ENCODE results near the gene PDE8B.

PDE8B gene

DNA sequence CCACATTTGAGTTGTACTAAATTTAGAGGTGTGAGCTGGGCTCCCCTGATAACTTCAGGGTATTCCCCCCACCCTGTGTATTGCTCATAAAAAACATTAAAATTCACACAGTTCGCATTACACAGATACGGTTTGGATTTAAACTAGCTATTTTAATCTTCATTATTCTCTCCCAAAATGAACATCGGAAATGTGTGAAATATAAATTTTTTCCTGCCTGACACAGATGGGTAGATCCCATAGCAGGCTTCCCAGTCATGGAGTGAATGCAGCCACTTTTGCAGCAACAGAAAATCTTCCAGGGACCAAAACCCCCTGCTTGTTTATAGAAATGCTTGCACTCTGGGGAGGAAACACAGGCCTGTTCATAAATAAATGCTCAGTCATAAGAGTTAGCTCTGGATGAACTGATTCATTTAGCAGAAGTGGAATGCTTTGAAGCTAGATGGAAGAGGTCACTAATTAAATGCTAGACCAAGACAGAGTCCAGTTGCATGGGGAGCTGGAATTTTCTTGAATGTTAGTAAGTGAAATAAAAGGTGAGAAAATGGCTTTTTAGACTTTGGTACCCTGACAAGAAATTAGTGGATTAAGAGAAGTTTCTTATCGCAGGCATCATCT, 115.6 kb downstream of the PDE8B start:
- peak; percentile 26 for DNase-seq (ENCODE audit: low spot score)

DNA sequence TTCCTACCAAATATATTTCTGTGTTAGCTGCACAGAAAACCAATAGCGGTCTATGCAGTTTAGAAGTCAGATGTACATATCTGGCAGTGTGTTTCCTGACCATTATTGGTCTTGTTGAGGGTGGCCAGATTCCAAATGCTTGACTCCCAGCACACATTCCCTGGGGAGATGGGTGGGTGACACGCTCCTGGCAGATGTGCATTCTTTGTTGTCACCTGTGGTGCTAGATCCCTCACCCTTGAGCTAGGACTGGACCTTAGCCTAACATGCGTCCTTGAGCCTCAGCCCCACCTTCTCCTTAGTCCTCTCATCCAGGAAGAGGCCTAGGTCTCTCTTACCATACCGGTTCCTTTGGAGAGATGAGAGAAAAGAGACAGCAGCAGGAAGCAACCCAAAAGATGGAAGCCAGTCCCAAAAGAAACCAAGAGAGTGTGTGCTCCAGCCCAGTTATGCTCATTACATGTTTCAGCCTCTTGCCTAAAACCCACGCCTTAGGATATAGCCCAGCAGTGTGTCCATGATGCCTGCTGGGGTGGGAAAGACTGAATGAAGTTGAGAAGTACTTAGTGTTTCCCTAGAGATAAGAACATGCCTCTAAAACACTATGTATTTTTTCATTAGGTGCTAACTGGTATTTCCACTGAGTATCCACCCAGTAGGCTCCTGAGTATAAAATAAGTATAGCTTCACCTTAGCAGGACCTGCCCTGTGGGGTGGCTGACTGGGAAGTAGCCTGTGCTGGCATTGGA, 116.7 kb downstream of the PDE8B start:
- no peak for DNase-seq (ENCODE audit: low spot score)

DNA sequence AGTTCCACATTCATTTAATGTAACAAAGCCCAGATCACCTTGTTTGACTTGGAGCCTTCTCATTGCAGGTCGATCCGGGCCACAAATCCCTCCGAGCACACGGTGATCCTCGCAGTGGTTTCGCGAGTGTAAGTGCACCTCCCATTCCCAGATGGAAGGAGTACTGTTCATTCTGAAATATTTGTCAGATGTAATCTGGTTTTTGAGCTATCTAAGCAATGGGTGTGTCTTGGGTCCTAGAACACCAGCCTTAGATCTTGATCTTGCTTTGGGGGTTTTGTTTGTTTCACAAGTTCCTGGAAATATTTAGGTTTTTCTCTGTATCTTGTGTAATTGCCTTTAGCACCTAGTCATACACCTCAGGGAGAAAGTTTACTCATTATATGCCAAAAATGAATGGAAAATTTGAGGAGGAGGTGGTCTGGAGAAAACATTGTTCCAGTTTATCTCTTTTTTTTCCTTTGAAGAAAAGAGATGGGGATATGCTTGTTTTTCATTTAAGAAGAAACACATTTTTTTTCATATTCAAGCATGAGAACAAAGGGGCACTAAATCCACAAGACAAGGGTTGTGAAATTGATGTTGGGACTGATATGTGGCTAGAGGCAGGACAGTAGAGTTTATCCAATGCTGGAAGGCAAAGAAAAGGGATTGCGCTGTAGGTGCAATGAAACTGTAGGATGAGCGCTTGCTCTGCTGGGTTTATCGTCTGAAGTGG, 118.6 kb downstream of the PDE8B start:
- DNase-seq (ENCODE audit: low spot score) = no peak

DNA sequence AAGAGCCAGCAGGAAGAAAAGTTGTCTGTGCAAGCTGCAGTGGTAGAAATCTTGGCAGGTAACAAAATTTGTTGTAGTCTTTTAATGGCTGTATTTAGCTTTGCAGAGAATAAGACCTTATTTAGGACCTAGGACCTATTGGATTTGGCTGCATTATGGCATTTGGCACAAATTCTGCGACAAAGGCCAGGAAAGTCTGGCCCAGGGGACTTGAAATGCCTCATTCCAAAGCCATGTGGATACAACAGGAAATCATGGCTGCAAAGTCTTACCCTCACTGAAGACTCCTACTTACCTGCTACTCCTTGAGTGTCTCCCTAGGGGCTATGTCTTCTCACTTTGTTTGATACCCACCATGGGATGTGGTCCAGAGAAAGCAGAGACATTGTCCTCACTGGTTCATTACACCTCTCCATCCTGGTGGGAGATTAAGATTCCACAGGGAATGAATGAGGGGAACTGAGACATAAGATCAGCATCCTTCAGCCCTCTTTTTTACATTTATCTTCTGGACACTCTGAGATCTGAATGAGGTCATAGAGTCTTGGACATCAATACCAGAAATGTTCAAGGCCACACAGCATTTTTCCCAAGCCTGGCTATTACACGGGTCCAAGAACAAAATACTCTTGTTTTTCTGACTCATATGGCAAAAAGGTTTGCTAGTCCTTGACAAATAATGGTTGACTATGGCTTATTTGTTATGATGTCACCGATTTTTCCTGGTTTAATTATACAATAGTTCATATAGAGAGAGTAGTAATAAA, 119.4 kb downstream of the PDE8B start:
- DNase-seq (ENCODE audit: low spot score) = no peak

DNA sequence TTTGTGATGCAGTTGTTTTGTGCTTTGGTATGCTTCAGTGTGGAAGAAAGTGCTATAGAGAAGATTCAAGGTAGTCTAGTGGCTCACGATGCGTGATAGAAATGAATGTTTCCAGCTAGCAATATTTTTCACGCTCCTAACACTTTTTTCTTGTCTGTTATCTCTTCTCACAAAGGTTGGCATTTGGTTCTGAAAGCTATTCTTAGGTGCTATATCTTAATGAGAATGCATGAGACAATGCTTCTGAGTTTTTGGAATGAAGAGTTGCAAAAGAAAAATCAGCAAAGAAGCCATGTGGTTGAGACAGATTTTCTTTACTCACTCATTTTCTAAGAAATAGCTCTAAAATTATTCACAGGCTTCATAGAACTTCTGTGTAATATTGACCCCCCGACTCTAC, 122.6 kb downstream of the PDE8B start:
- DNase-seq (ENCODE audit: low spot score) = no peak

DNA sequence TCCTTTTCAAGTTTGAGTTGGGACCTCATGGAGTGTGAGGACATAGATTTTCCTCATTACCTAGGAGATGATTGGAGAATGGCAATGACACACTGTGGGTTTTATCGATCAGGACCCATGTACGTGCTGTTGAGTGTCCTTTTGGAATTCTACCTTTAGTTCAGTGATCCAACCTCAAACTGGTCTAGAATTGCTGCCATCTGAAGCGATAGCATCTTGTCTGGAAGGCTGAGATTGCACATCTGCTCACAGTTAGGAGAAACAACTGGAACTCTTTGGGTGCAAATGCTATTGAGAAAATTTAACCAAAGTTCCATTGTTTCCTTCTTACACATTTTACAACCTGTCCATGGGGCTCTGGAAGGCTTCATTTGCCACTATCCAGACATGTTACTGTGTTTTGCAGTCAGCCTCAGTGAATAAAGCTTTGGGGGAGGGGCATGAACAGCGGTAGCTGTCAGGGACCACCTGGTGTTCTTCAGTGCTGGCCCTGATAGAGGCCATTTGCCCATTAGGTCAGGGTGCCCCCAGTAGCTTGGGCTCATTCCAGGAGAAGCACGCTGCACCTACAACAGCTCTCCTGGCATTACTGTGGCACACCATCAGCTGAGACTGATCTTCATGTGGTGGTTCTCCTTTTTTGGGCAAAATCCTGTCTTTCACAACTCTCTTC, 123.1 kb downstream of the PDE8B start:
- DNase-seq (ENCODE audit: low spot score) = no peak

DNA sequence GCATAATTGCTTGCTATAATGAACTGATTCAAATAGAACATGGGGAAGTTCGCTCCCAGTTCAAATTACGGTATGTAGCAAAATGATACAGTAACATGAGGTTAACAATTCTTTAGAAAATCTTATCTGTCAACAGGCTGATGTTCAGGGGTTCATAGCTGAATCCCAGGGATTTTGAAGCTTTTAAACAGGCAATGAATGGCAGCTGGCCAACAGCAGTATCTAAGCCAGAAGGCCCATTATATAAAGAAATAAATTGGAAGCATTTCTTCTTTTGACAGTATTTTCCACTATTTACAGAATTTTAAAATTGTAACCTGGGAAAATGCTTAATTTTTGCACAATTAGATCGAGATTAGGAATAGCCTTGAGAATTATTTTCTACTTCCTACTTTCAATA, 126.8 kb downstream of the PDE8B start:
- no peak for DNase-seq (ENCODE audit: low spot score)

DNA sequence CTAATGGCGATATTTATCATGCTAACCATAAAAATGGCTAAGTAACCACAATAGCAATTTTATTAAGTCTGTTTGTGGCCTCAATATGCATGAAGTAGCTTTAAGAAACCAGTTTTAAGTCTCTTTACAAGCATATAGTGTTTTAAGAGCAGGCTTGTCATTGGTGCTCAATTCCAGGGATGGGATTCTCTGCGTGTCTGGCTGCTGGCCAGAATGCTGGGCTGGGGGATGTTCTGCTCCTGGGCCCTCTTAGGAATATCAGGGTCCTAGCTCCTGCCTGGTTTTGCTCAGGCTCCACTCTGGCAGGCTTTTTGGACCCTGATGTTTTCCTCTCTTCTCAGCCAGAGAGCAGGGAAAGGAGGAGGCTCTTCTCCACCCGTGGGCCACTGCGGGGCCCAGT, 127.2 kb downstream of the PDE8B start:
- DNase-seq (ENCODE audit: low spot score) = no peak

DNA sequence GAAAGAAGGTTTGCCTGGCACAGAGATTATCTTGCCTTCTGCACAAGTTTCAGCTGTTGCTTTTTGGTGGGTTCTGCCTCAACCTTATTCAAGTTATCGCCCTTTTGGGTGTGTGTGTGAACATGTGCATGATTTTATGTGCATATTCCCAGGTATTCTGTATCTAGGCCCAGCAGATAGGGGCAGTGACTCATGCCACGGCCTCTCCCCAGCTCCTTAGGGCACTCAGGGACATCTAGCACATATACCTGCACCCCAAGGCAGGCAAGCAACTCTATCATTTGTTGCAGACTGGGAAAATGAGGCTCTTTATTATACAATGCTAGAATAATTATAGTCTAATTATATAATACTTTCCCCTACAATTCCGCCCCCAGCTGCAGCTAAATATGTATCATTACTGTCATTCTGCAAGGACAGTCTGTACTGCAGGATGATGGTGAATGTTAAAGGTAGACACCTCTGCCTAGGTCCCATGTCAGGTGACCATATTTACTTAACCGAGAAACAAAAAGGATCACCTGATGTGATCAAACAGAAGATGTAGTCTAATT, 128.9 kb downstream of the PDE8B start:
- no peak for DNase-seq (ENCODE audit: low spot score)

DNA sequence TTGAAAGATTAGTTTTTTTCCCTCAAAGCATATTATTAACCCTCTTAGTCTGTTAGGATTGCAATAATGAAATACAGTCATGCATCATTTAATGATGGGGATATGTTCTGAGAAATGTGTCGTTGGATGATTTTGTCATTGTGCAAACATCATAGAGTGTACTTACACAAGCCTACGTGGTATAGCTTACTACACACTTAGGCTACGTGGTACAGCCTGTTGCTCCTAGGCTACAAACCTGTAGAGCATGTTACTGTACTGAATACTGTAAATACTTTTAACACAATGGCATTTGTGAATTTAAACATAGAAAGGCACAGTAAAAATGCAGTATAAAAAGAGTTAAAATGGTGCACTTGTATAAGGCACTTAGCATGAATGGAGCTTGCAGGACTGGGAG, 132.7 kb downstream of the PDE8B start:
- DNase-seq (ENCODE audit: low spot score) = no peak

DNA sequence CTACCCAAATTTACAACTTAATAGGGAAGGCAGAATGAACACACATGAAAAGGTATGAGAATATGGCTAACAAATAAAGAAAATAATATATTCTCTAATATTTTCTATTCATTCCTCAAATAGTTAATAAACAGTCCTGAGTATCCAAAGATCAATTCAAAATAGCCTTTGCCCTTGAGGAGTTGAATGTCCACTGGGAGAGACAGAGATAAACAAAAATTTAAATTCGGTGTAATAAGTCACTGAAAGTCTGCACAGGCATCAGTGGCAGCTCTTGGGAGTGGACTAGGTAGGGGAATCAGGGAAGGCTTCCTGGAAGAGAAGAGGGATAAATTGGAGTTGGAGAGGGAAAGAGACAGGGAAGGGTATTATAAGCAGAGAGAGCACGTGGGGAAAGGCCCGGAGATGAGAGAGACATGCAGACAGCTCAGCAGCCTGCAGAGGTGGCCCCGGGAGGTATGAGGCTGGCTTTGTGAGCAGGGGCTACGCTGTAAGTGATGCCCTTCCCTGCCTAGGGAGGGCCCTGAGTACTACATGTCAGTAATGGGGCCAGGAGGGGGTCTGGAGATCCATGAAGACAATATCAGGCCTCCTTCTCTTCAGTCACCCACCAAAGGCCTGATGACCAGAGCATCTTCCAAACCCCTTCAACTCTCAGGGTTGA, 137.1 kb downstream of the PDE8B start:
- no peak for DNase-seq (ENCODE audit: low spot score)

DNA sequence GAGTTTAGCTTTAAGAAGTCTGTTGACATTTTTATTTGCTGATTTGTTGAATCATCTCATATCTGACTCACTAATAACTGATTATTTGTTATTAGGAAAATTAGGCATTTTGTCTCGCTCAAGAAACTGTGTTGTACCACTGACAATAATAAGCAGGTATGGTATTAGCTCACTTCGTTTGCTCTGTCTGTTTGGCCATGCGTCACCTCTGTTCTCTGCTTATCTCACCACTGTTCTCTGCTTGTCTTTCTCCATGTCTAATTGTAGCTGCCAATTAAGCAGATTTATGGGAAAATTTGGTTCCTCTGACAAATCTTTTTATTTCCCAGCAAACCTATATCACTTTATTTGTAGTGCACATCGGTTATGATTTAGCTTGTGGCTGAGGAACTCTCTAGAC, 142.8 kb downstream of the PDE8B start:
- DNase-seq (ENCODE audit: low spot score) = no peak

DNA sequence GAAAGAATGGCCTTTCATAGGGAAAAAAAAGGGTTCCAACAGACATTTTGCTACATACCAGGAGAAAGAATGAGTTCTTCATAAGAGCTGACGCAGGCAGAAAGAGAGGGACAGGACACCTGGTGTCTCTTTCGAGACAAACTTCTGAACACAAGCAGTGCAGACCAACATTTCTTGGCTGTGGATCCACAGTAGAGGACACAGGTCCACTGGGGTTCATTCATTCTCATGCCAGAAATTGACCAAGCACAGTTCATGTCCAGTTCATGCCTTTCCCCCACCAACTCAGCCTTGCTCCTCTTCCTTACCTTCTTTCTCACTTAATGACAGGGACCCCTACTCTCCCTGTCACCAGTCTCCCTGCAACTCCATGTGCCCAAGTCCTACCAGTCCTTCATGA, 144.0 kb downstream of the PDE8B start:
- no peak for DNase-seq (ENCODE audit: low spot score)

DNA sequence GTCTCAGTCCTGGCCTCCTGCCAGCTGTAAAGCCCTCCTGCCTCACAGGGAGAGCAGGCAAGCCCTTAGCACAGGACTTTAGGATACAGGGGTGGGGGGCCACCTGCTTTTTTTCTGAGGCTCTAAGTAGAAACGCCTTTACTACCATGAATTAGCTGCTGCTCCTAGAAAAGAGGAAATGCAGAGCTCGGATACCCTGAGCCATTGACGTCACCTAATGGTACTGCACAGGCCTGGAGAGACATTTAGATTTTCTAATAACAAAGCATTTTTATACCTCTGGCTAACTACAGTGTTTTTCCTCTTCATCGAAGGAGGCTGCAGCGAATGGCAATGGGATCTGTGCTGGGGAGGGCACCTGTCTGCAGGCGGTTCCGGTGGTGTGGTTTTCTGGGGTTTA, 144.6 kb downstream of the PDE8B start:
- no peak for DNase-seq (ENCODE audit: low spot score)

DNA sequence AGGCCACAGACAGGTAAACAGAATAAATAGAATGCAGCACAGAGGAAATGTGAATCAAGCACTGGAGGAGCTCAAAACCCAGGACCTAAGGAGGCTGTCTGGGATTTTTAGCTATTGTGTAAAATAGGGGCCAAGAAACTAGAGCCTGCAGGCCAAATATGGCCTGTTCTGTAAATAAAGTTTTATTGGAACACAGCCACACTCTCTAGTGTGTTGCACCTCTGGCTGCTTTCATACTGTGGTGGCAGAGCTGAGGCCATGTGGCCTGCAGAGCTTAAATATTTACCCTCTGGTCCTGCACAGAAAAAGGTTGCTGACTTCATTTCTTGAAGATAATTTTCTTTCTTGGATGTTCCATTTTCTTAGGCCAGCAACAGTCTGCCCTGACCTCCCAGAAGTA, 145.3 kb downstream of the PDE8B start:
- DNase-seq (ENCODE audit: low spot score) = no peak

DNA sequence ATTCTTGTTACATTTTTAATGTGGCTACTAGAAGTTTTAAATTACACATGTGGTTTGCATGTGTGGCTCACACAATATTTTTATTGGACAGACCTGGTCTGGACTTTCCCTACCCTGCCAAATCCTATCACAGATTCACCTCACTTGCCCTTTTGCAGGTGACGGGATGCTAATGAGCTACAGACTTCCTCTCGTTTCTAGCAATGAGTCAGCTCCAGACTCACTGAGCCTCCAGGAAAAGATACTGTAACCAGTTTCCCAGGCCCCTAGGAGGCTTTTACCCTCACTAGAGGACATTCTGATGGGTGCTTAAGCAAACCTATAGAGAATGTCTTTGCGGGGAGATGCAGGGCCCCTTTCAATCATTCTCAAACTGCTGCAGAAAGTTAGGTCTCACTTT, 146.3 kb downstream of the PDE8B start:
- no peak for DNase-seq (ENCODE audit: low spot score)

DNA sequence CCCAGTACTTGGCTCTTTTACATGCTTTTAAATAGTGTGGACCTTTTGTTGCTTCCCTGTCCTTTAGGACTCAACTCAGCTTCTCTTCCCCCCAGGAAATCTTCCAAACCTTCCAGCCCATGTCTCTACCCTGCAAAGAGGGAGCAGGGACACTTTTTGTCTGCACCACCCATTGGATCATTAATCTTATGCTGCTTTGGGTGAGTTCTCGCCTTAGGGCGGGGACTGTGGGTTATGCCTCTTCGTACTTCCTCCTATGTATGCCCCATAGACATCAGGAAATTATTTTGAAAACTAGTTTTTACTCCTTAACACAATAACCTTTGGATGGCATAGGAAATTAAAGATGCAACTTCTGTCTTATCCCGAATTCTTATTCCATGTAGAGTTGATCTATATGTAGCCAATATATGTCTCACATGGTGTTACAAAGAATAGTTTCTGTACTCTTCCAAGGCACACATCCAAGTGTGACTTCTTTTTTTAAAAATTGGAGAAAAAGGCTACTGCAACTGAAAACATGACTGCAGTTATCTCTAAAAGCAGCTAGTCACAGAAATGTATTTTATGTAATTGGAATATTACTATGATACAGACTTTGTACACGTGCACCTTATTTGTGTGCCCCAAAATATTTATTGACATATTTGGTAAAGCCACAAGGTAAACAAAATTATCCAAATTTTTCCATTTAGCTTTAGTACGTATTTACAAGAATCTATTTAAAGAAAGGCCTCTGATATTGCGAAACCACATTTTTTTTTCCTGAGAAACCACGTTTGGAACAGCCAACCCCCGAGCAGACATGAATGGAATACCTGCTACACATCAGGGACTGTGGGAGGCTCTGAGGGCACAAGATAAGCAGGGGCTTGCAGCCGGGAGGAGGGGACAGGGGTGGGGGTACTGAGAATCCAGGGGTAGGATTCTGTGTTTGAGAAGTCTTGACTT, 148.1 kb downstream of the PDE8B start:
- DNase-seq (ENCODE audit: low spot score) = no peak

DNA sequence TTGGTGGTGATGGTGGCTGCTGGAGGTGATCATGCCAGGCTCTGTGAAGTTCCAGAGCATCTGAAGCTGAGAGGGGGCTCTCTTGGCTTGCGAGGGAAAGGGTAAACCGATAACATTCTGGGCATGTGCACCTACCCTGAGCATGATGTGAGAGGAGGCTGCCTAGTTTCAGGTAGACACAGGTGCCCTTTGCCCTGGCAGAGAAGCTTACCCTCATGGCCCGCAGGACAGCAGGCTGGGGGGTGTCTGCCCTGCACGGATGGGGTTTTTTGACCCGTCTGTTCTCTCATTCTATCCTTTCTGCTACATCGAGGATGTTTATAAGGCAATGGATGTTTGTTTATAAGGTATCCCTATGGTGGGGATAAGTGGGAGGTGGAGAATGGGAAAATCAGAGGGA, 148.8 kb downstream of the PDE8B start:
- no peak for DNase-seq (ENCODE audit: low spot score)

DNA sequence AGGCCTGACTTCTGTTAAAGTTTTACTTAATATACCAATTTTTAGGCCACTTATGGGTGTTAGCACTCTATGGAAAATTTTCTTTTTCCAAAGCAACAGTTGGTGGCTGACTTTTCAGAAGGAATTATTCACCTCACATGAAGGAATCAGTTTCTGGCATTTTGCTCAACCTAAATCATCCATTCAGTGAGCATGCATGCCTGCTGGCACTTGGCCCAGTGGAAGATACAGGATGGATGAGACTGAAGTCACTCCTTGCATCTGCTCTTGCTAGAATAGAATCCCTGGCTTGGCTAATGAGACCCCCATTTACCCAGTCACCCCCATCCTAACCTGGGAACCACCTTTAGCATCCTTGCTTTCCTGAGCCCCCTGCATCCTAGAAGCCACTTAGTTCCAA, 149.9 kb downstream of the PDE8B start:
- DNase-seq (ENCODE audit: low spot score) = no peak

DNA sequence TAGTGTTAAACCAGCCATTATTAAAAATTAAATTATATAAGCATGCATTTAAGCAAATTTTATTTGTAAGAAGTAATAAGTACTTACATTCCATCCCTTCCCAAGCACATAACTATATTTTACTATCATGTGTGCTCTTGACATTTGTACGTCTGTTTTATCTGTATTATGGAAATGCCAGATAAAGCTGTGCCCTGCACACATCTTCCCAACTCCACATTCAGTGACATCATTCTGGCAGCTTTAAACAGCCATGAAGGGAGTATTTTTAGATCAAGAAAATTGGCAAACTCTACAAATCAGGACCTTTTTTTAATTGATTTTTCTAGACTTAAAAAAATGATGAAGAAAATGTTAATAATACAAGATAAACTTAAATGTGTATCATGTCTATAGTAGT, 150.5 kb downstream of the PDE8B start:
- DNase-seq (ENCODE audit: low spot score) = no peak

All from pons (tissue), 1 donor.